Measurements from ENCODE around the gene TOMM5.

DNA sequence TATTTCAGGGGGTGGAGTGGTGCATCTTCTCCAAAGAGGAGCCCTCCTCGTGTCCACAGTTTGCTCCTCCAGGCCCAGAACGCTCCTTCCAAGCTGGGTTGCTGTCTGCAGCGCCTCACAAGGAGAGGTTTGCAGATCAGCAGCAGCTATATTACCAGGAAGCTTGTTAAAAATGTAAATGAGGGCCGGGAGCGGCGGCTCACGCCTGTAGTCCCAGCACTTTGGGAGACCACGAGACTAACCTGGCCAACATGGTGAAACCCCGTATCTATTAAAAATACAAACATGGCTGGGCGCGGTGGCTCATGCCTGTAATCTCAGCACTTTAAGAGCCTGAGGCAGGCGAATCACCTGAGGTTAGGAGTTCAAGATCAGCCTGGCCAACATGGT, 33.4 kb upstream of the TOMM5 start:
- TF ChIP-seq, protein P1, sequence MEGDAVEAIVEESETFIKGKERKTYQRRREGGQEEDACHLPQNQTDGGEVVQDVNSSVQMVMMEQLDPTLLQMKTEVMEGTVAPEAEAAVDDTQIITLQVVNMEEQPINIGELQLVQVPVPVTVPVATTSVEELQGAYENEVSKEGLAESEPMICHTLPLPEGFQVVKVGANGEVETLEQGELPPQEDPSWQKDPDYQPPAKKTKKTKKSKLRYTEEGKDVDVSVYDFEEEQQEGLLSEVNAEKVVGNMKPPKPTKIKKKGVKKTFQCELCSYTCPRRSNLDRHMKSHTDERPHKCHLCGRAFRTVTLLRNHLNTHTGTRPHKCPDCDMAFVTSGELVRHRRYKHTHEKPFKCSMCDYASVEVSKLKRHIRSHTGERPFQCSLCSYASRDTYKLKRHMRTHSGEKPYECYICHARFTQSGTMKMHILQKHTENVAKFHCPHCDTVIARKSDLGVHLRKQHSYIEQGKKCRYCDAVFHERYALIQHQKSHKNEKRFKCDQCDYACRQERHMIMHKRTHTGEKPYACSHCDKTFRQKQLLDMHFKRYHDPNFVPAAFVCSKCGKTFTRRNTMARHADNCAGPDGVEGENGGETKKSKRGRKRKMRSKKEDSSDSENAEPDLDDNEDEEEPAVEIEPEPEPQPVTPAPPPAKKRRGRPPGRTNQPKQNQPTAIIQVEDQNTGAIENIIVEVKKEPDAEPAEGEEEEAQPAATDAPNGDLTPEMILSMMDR (IDR thresholded peaks at IDR 0.05; ENCODE audit: low read length) = no peak
- TF ChIP-seq EZH2 (optimal IDR thresholded peaks at IDR 0.05; ENCODE audit: low read depth, low read length) = no peak
